GM21786 (cell line): ENCODE results near the gene PRKG1.
"Not testable (repeated sequence)": the region's sequence is repeated elsewhere in the genome, so short reads cannot be mapped to it uniquely, and the experiment has no call there.

Source experiments
- ATAC-seq: cut with Tn5 transposase; IDR thresholded peaks from one replicate; pipeline ENCODE4 v1.9.1; 2021; ENCODE audit not compliant: unreplicated experiment

PRKG1 gene

DNA sequence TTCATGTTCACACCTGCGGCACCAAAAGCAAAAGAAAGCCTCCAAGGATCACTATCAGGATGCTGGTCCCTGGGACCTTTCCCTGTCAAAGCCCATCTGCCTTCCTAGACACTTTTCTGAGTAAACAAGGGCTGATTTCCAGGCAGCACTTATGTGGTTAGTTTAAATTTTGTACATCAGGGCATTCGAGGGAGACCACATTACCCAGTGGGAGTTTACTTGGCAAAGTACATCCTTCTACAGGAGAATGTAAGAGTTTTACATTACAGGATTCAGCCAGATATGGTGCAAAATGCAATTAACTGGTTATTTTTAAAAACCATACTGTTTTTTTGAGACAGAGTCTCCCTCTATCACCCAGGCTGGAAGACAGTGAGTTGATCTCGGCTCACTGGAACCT, 493.0 kb downstream of the PRKG1 start:
- ATAC-seq: no peak

- ATAC-seq: no peak
These were observed 495.2 kb downstream of the PRKG1 start for GRCh38 chr10:51569467-51569866.

DNA sequence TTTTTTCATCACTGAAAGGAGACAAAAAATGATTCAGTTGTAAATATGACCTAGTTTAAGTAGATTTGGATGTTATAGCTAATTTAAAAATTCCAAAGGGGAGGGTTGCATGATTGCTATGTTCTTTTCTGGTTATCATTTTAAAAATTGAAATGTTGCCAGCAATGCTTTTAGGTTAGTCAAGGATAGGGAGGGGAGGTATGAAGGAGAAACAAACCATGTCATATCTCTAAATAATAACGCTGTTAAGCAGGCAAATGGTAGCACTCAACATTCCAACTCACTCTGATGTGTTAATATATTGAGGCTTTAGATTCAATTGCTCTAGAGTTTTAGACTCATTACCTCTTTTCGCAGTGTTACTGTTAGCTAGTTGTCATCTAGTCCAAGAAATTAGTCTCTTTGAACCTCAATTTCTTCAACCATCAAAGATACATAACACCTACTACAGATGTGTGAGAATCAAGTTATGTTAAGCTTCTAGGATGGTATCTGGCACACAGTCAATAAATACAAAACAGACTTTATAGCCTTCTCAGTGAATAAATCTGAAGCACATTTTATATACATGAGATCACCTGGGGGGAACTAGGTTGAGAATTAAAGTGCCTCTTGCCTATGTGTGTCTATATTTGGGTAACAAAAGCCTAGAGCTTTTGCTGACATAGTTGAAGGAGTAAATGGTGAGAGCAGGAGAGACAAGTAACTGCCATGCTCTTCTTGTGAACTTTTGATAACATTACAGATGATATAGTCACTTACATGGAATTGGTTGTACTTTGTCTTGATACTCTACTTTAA, 500.2 kb downstream of the PRKG1 start:
- no peak for ATAC-seq

- ATAC-seq: not testable (repeated sequence)
These were observed 506.9 kb downstream of the PRKG1 start for GRCh38 chr10:51581196-51581595.

- ATAC-seq: no peak
These were observed 509.7 kb downstream of the PRKG1 start for GRCh38 chr10:51583976-51584375.

DNA sequence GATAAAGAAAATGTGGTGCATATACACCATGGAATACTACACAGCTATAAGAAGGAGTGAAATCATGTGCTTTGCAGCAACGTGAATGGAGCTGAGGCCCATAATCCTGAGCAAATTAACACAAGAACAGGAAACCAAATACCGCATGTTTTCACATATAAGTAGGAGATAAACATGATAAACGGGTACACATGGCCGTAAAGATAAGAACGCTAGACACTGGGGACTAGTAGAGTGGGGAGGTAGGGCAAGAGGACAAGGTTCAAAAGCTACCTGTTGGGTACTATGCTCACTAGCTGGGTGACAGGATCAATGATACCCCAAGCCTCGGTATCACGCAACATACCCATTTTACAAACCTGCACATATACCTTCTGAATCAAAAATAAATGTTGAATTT, 511.5 kb downstream of the PRKG1 start:
- ATAC-seq: no peak

- ATAC-seq: no peak
These were observed 514.7 kb downstream of the PRKG1 start for GRCh38 chr10:51588984-51589383.

GRCh38 chr10:51590818-51591217, 516.5 kb downstream of the PRKG1 start:
- ATAC-seq: no peak

DNA sequence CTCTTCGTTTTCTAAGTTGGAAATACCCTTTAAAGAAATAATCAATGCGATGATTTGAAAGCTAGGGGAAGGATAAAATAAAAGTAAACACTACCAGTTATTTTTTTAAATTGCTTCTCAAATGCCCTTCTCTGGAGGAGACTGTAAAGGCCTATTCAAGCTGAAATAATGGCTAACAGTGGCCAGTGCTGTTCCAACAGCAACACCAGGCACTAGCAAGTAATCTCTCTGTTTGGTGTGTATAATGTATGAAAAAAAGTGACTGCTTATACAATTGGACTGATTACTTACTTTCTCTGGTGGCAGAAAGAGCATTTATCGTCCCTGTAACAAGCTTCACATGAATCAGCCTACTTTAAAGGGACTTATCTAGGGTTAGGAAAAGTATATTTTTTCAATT, 522.4 kb downstream of the PRKG1 start:
- no peak for ATAC-seq

GRCh38 chr10:51599647-51600046, 525.4 kb downstream of the PRKG1 start:
- ATAC-seq: no peak

DNA sequence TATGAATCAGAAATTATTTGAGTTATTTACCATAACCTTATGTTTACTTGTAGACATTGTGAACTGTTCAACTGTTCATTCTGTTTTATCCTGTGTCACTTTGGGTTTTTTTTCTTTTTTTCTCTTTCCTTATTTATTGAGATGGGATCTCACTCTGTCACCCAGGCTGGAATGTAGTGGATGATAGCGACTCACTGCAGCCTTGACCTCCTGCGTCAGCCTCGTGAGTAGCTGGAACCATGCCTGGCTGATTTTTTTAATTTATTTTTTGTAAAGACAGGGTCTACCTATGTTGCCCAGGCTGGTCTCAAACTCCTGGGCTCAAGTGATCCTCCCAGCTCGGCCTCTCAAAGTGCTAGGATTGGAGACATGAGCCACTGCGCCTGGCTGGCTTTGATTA, 528.0 kb downstream of the PRKG1 start:
- ATAC-seq: no peak

DNA sequence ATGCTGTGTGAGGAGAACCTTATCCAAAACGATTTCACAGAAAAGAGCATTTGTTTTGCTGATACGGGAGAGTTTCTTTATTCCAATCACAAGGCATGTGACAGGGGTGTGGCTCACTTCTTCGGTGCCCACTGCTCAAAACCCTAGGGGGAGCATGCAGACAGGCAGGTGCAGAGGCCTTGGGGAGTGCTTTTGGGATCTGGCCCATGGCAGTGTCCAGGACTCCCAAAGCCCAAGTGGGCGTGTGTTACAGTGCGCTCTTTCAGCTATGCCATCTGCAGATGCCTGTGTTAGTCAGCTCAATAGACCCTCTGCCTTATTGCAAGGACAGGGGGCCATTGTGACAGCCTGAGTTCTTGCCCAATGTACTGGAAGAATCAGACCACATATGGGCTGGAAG, 530.3 kb downstream of the PRKG1 start:
- no peak for ATAC-seq

DNA sequence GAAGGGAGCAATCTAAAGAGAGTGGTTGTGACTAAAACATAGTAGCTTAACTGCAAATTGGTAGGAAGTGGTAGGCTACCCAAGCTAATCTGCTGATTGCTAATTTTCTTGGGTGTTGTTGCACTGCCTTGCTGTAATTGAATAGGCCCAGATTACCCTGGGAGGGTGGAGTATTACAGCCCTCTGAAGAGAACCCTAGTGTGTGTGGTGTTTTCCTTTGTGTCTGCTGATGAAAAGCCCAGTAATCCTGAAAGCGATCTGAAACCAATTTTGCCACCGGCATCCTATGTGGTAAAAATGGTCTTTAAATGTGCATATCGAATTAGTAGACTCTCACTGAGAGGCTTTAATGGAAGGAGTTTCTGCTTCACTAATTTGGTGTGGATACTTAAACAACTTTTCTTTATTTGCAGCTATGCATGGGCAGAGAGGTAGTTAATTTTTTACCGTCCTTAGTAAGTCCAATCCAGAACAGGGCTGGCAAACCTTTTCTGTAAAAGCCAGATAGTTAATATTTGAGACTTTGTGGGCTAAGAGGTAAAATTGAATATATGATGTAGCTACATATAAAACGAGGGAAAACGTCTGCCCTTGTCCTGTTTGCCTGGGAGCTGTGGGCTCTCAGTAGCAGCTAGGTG, 532.7 kb downstream of the PRKG1 start:
- no peak for ATAC-seq

- no peak for ATAC-seq
These were observed 533.2 kb downstream of the PRKG1 start for GRCh38 chr10:51607463-51607835.

DNA sequence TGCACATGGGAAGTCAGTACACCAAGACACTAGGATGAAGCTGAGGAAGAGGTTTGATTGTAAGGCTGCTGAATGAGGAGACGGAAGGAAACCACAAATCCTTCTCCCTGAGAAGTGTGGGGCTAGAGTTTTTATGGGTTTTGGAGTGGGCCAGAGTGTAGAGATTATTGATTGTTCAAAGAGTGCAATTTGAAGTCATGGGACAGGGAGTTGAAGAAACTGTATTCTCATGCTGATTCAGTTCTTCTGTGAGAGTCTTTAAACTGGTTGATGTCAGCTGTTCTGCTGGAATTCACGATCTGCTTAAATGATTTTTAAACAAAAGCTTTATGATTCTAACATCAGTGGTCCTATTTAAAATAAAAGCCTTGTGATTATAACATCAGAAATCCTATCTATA, 533.9 kb downstream of the PRKG1 start:
- ATAC-seq: no peak

- no peak for ATAC-seq
These were observed 541.5 kb downstream of the PRKG1 start for GRCh38 chr10:51615764-51616298.

DNA sequence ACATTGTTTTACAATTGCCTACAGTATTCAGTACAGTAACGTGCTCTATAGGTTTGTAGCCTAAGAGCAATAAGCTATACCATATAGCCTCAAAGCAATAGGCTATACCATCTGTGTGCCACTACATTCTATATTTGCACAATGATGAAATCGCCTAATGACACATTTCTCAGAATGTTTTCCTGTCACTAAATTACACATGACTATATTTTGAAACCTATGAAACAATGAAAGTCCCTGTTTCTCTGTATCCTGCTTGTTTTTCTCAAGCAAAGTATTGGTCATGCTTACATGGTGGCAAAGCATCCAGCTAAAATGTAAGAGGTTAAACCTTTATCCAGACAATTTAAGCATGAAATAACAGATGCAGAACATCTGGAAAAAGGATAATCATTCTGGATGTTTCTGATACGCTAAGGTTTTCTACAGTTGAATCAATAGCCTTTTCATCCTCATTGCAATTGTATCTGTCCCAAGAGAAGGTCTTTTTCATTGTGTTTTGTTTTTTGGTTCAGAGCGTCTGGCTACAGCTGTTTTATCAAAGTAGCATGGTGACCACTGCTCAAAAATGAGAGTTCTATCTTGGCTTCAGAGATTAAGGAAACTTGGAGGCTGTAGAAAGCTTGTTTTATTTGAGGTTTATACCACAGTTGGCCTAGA, 543.4 kb downstream of the PRKG1 start:
- no peak for ATAC-seq

GRCh38 chr10:51619365-51619764, 545.1 kb downstream of the PRKG1 start:
- ATAC-seq: peak; percentile 42

DNA sequence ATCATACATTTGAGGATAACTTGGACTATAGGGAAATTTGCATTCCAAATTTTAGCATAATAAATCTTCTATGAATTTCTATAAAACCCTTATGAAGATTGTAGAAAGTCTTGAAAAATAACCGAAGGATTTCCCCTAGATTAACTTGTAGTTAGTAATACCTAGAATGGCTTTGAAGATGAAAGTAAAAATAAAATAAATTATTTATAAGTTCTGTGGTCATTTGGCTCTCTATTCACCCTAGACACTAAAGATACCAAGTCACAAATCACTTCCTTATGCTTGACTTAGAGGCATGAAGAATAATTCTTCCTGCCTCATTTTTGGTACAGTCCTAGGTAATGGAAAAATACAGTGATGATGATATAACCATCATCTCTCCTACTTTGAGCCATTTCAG, 545.8 kb downstream of the PRKG1 start:
- ATAC-seq: peak; percentile 61

- ATAC-seq: no peak
These were observed 549.7 kb downstream of the PRKG1 start for GRCh38 chr10:51624013-51624412.

GRCh38 chr10:51629934-51630639, 555.8 kb downstream of the PRKG1 start:
- no peak for ATAC-seq
